Right renal cortex interstitium (tissue), 3 donors: Measurements from ENCODE around the gene ZNF805. TPM values are rescaled to one million over a fixed set of nuclear protein-coding genes. Genes with fewer than 3 reads are reported as not detected.
"Not testable (repeated sequence)": the region's sequence is repeated elsewhere in the genome, so short reads cannot be mapped to it uniquely, and the experiment has no call there.

Experiments used
- DNase-seq, 3 donors: peaks; one replicate each; pipeline ENCODE4 v3.0.0-alpha.2; 2013; ENCODE audit warnings: low read depth in 3 of 3, low spot score in 2 of 3
- polyA plus RNA-seq, 3 donors: library from polyadenylated mRNA; unstranded; fragments of 120-200 nt; gene quantifications; one replicate each; pipeline ENCODE4 v1.2.1, GENCODE V29; 2013; ENCODE audit not compliant: insufficient read length in 3 of 3

The ZNF805 gene
- polyA plus RNA-seq = 1 to 10 TPM; 5.2 to 6.2 (median 5.4) TPM

- DNase-seq = peak; percentile 86 to 92 (median 89)
Observed at GRCh38 chr19:57240311-57241090, at the start of gene ZNF805. Gene ZNF805 (plus strand): TSS chr19:57240632. CDS start chr19:57240892, 260 bp downstream.

- peak; percentile 77 to 82 (median 82) for DNase-seq
Observed at GRCh38 chr19:57191141-57192076, 49.0 kb upstream of the ZNF805 start, which contains the start of gene ZNF264. Gene ZNF264 (plus strand): TSS chr19:57191500. CDS start chr19:57191914, 414 bp downstream.

- no peak for DNase-seq
Observed at GRCh38 chr19:57192077-57192420, 48.4 kb upstream of the ZNF805 start.

GRCh38 chr19:57192993-57193392 lies 47.4 kb upstream of the ZNF805 start:
- DNase-seq = no peak

DNA sequence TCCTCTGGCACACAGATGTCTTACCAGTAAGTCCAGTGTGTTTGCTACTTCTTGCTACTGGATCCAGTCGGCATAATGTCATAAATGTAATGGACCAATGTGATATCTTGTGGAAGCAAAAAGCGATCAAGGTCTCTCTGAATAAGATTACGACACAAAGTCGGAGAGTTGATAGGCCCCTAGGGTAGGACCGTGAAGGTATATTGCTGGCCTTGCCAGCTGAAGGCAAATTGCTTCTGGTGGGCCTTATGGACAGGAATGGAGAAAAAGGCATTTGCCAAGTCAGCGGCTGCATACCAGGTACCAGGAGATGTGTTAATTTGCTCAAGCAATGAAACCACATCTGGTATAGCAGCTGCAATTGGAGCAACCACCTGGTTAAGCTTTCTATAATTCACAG lies 42.6 kb upstream of the ZNF805 start:
- not testable (repeated sequence) for DNase-seq

DNA sequence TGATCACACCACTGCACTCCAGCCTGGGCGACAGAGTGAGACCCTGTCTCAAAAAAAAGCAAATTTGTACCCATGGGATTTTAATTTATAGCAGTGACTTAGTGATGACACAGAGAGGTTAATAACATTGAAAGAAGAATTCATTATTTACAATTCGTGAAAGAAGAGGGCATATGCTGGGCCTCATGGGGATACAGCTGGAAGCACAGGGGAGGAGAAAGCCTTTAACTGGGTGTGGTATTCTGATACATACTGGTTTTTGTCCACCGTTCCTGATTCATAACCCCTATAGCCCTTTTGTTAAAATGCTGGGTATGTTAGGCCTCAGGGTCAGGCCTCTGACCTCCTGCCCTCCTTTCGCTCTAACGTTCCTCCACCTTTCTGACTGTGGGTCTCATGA lies 38.3 kb upstream of the ZNF805 start:
- no peak for DNase-seq

- no peak for DNase-seq
Observed at GRCh38 chr19:57210381-57210780, 30.1 kb upstream of the ZNF805 start.

DNA sequence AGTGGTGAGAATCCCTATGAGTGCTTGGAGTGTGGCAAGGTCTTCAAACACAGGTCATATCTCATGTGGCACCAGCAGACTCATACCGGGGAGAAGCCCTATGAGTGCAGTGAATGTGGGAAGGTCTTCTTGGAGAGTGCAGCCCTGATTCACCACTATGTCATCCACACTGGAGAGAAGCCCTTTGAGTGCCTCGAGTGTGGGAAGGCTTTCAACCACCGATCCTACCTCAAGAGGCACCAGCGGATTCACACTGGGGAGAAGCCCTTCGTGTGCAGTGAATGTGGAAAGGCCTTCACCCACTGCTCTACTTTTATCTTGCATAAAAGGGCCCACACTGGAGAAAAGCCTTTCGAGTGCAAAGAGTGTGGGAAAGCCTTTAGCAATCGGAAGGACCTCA lies 28.3 kb upstream of the ZNF805 start:
- DNase-seq = no peak

DNA sequence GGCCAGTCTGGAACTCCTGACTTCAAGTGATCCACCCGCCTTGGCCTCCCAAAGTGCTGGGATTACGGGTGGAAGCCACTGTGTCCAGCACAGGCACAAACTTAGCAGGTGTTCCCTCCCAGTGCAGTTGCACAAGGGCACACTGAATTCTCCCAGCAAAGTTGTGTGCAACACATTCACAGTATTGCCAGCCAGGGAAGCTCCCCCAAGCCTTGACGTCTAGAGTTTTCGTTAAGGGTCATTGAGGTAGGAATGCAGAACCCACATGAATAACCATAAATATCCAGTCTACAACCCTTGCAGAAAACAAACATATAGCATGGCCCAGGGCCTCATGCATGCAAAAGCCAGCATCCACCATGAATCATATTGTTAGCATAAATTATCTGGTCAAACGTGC lies 12.9 kb upstream of the ZNF805 start:
- DNase-seq = no peak

GRCh38 chr19:57231686-57232085 lies 8.7 kb upstream of the ZNF805 start:
- no peak for DNase-seq

- DNase-seq = no peak
Observed at GRCh38 chr19:57233207-57233606, 7.2 kb upstream of the ZNF805 start.

- no peak for DNase-seq
Observed at GRCh38 chr19:57239982-57240310, 486 bp upstream of the ZNF805 start.

- no peak for DNase-seq
Observed at GRCh38 chr19:57241176-57241575, 744 bp downstream of the ZNF805 start.

DNA sequence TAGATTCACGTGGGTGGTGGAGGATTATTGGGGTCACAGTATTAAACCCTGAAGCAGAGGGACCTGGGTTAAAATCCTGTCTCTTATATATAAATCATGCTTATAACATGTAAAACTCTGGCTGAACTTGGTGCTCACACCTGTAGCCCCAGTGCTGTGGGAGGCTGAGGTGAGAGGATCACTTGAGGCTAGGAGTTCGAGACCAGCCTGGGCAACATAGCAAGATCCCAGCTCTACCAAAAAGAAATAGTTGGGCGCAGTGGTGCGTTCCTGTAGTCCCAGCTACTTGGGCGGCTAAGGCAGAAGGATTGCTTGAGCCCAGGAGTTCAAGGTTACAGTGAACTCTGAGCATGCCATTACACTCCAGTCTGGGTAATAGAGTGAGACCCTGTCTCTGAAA lies 2.4 kb downstream of the ZNF805 start:
- DNase-seq = no peak

DNA sequence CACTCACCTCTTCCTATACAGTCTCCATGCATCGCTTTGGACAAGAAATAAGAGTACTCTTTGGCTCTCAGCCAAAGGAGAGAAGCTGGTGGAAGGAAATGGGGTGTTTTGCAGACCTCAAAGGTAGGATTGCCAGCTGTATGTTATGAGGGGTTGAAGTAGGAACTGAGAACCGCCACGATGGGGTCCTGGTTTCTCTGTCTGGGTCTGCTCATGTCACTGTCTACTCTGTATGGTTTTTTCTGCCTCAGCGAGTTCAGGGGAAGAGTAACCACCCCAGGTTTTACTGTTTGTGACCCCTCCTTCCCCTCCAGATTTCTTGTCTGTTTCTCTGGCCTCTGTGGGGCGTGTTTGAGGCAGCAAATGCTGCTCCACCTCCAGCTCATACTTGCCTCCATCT lies 4.1 kb downstream of the ZNF805 start:
- DNase-seq = no peak

DNA sequence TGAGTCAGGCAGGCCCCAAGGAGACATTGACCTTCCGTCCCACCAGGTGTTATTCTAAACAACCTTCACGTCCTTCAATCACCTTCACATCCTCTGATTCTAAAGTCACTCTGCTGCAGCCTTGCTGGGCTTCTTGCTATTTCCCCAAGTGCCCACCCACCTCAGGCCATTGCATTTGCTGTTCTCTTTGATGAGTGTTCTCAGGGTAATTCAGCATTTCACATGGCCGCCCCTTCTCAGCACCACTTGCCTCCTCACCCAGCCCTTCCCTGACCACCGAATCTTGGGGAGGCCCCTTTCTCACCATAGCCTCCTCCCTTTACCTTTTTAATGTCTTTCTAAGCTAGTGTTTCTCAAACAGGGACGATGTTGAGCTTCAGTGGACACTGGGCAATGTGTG lies 4.6 kb downstream of the ZNF805 start:
- DNase-seq = no peak

- DNase-seq = no peak
Observed at GRCh38 chr19:57245959-57246358, 5.5 kb downstream of the ZNF805 start.

DNA sequence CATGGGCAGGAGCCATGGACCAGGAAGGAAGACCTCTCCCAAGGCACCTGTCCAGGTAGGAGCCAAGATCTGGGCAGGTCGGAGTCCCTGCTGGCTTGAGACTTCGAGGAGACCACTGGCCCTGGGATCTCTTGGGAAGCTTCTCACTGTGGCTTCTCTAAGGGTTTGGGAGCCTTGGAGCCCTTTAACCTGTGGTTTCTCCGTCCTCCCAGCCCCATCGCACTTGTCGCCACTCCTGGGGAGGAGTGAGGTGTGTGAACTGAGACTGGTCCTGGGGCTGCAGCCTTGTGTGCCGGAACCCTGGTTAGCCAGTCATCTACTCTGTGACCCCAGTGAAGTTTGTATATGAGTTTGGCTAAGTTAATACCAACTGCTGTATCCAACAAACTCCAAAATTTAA lies 8.2 kb downstream of the ZNF805 start:
- DNase-seq = no peak

GRCh38 chr19:57249329-57249728 lies 8.9 kb downstream of the ZNF805 start:
- no peak for DNase-seq

DNA sequence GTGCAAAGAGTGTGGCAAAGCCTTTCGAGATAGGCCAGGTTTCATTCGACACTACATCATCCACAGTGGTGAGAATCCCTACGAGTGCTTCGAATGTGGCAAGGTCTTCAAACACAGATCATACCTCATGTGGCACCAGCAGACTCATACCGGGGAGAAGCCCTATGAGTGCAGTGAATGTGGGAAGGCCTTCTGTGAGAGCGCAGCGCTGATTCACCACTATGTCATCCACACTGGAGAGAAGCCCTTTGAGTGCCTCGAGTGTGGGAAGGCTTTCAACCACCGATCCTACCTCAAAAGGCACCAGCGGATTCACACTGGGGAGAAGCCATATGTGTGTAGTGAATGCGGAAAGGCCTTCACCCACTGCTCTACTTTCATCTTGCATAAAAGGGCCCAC lies 13.3 kb downstream of the ZNF805 start:
- DNase-seq = not testable (repeated sequence)

GRCh38 chr19:57262044-57262443 lies 21.6 kb downstream of the ZNF805 start:
- no peak for DNase-seq

- DNase-seq = no peak
Observed at GRCh38 chr19:57263244-57263741, 22.9 kb downstream of the ZNF805 start.
